ENCODE data around the gene GSAP. TPM values are rescaled to one million over a fixed set of nuclear protein-coding genes. Genes with fewer than 3 reads are reported as not detected.

Gene GSAP
- total and polyA plus RNA-seq, 9 of the 15 experiments (the other 6 are each of a cell fraction or from before 2014, with no cell fraction given) = 0.13 TPM; not detected in 8

GRCh38 chr7:77271766-77272165 is 144.4 kb downstream of the GSAP start:
- BruUV-seq (replicated peaks) = no TSS peak
- no peak for TF ChIP-seq RERE (CRISPR knock-in tag; IDR thresholded peaks at IDR 0.05; ENCODE audit: borderline replicate concordance)
- TF ChIP-seq POLR2AphosphoS2 (IDR thresholded peaks at IDR 0.05; ENCODE audit: low read length) = no peak
- TF ChIP-seq THAP7 (CRISPR knock-in tag; IDR thresholded peaks at IDR 0.05) = no peak
- Histone ChIP-seq H3K4me1 (replicated peaks in 1 of 2; ENCODE audit: control insufficient read depth in 2 of 2, insufficient read depth in 2 of 2, low read length in 2 of 2) (no peaks in the 10 kb centered on the region), H3K9me1 (ENCODE audit: control insufficient read depth, insufficient read depth, low read length) (no peaks in the 10 kb centered on the region), H3K4me2 (ENCODE audit: insufficient read depth, low read length) (no peak overlapping the region), H3K79me2 (ENCODE audit: control insufficient read depth, insufficient read depth, low read length) (no peaks in the 10 kb centered on the region), H3K9ac (ENCODE audit: insufficient read depth in 1 of 2, low read depth in 2 of 2, low read length in 2 of 2) (no peak overlapping the region), H3K27me3 (ENCODE audit: control insufficient read depth in 2 of 2, insufficient read depth in 2 of 2, low read length in 2 of 2) (0 out of 5 replicates have a peak, but pooled peaks cover 3% of the 10 kb centered on the region in 2 experiments), H3K4me3 (no peak overlapping the region), H3K27ac (ENCODE audit: extremely low read depth, low read depth, low read length) (no peak overlapping the region), H3K9me3 (replicated peaks; ENCODE audit: control insufficient read depth, insufficient read depth, low read depth, low read length) (no peaks in the 10 kb centered on the region), H3K36me3 (ENCODE audit: control insufficient read depth, insufficient read depth, low read length) (no peaks in the 10 kb centered on the region), H2AFZ (ENCODE audit: low read depth, low read length) (no peak overlapping the region), H4K20me1 (replicated peaks; ENCODE audit: control insufficient read depth, insufficient read depth, low read length) (no peaks in the 10 kb centered on the region)
- ChIA-PET POLR2A (no interaction called here), CTCF (ENCODE audit: low intra/inter-chr PET ratio) (no interaction called here)
- intact Hi-C loops (cut with micrococcal nuclease) (no loop called here), in situ Hi-C loops (cut with MboI) (no loop called here)
- ATAC-seq (no peak), FAIRE-seq (no peak), DNase-seq (ENCODE audit: extremely low read depth in 1 of 4, low spot score in 3 of 4) (no peak)
- 3% methylated on average over 5 of the region's 5 CpGs for WGBS (ENCODE audit: insufficient coverage, low coverage, missing lambda C conversion rate)
